Measurements from ENCODE around the gene DCAF5.
"Not testable (repeated sequence)": the region's sequence is repeated elsewhere in the genome, so short reads cannot be mapped to it uniquely, and the experiment has no call there.

DCAF5 gene

DNA sequence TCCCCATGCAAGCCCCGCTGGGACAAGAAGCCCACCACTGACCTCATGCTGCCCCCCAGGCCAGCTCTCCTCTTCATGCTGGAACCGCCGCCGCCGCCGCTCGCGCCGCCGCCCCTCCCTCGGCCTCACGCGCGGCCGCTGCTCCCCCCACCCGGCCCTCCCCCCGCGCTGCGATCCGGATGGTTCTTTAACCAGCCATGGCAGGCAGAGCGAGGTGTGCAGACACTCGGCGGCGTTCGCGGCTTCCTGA, at the start of gene DCAF5:
Gene DCAF5 (minus strand): TSS at position 218 of the 250 bp plus-strand sequence. CDS start 141 bp downstream, at position 77.
- DNase-seq = no peak

GRCh38 chr14:69199786-69200185, 46.9 kb upstream of the DCAF5 start:
- no peak for DNase-seq

GRCh38 chr14:69193721-69194120, 40.8 kb upstream of the DCAF5 start:
- no peak for DNase-seq

GRCh38 chr14:69191340-69192111, 38.6 kb upstream of the DCAF5 start, which contains the start of gene EXD2:
Gene EXD2, plus strand, starts transcription at chr14:69191498. Its CDS starts 17,973 bp downstream, at chr14:69209471.
- peak; percentile 93 for DNase-seq

DNA sequence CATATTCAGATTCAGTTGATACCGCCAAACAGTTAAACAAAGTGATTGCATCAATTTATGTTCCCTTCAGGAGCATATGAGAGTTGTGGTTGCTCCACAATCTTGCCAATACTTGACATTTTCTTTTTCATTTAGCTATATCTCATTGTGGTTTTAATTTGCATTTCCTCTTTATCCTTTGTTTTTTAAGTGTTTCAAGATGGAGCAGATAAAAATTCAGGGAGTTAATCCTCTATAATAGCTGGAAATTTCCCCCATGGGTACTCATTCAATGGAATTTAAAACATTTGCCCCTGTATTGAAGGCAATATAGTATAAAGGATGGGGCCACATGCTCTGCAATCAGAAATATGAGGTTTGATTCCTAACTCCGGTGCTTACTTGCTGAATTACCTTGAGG, 37.3 kb upstream of the DCAF5 start:
- DNase-seq = no peak

GRCh38 chr14:69183735-69184134, 30.8 kb upstream of the DCAF5 start:
- DNase-seq = no peak

DNA sequence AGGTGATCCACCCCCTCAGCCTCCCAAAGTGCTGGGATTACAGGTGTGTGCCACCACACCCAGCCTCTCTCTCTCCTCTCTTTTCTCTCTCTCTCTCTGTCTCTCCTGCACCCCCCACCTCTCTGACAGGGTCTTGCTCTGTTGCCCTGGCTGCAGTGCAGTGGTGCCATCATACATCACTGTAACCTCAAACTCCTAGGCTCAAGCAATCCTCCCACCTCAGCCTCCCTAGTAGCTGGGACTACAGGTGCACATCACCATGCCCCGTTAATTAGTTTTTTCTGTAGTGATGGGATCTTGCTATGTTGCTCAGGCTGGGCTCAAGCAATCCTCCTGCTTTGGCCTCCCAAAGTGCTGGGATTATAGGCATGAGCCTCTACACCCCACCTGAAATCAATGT, 29.7 kb upstream of the DCAF5 start:
- not testable (repeated sequence) for DNase-seq

DNA sequence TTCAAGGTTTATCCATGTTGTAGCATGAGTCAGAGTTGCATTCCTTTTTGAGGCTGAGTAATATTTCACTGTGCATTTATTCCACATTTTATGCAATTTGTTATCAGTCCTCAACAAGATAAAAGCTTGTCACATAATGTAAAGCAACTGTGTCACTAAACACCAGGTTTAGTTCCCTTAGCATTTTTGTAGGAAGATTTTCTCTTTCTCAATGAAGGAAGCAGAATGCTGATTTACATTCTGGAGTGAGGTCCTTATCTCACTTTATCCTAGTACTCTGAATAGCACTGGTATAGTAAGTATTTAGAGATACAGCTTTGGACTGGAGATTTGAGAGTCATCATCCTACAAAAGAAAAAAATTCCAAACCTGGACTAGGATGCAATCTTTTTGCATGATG, 28.6 kb upstream of the DCAF5 start:
- no peak for DNase-seq

DNA sequence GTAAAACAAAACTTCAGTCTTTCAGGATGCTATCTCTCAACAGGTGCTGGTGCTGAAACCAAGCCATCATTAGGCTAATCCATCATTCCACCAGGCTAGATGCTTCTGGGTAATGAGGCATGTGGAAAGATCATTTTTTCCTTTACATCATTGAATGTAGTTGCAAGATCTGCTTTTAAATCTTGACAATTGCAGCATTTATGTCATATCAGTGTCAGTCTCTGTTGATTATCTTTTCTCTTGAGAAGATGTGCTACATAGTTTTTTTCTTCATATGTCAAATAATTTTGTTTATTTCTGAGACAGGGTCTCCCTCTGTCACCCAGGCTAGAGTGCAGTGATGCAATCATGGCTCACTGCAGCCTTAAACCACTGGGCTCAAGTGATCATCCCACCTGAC, 22.2 kb upstream of the DCAF5 start:
- no peak for DNase-seq

- no peak for DNase-seq
Observed at GRCh38 chr14:69171569-69171968, 18.6 kb upstream of the DCAF5 start.

- DNase-seq = no peak
Observed at GRCh38 chr14:69170839-69171238, 17.9 kb upstream of the DCAF5 start.

DNA sequence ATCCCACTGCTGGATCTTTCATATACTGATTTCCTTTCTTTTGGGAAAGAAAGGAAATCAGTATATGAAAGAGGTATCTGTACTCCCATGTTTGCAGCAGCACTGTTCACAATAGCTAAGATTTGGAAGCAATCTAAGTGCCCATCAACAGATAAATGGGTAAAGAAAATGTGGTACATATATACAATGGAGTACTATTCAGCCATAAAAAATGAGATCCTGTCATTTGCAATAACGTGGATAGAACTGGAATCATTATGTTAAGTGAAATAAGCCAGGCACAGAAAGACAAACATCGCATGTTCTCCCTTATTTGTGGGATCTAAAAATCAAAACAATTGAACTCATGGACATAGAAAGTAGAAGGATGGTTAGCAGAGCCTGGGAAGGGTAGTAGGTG, 12.9 kb upstream of the DCAF5 start:
- DNase-seq = not testable (repeated sequence)

- no peak for DNase-seq
Observed at GRCh38 chr14:69161590-69161989, 8.7 kb upstream of the DCAF5 start.

DNA sequence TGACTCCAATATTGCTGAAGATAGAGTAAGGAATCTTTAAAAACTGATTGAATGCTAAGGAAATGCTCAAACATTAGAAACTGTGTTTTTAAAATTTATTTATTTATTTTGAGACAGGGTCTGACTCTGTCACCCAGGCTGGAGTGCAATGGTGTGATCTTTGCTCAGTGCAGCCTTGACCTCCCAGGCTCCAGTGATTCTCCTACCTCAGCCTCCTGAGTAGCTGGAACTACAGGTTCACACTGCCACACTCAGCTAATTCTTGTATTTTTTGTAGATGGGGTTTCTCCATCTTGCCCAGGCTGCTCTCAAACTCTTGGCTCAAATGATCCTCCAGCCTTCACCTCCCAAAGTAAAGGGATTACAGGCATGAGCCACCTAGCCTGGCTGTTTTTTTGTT, 3.3 kb upstream of the DCAF5 start:
- no peak for DNase-seq

GRCh38 chr14:69154779-69155178, 1.9 kb upstream of the DCAF5 start:
- DNase-seq = no peak

DNA sequence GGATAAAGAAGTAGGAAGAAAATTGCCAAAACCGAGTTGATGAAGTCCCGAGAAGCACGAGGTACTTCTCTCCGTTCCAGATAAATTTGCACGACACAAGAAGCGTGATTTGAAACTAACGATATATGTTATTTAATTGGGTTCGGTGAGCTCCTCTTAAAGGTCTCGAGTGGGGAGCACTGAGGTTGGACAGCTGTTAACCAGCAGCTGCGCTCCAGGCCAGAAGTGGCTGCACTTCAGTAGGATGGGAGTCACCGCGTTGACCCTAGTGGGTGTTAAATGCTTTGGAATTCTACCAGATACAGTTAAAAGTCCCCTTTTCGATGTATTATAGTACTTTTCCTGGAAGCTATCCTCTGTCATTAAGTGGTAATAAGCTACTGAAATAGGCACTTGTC, 953 bp upstream of the DCAF5 start:
- no peak for DNase-seq

DNA sequence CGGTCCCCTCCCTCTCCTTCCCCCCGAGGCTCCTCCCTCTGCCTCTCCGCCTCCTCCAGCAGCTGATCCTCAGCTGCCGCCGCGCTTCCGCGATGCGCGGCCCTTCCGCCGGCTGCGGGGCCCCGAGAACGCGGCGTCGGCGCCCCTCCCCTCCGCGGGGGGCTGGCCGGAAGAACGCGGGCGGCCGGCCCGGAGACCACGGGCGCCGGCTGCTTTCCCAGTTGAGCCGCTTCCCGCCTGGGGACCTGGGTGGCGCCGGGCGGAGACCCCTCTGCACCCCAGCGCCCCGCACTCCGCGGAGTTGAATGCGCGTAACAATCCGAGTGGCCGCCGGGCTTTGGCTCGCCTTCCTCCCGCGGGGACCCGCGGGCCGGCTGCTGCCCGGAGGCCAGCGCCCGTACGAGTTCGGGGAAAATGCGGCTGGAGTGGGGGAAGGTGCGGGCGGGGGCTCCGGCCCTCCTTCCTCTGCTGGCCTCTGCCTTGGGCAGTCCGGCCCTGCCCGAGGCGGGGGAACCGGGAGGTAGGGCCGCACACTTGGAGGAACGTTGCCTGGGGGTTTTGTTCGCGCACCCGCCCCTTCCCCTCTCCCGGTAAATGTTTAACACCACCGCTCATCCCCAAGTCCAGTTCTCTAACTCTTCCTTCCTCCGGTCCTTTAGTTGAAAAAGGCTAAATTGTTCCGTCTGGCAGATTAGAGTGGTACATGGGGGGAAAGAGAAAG, 393 bp upstream of the DCAF5 start:
- peak; percentile 92 for DNase-seq

GRCh38 chr14:69152181-69152901, 578 bp downstream of the DCAF5 start:
- peak; percentile 29 for DNase-seq

DNA sequence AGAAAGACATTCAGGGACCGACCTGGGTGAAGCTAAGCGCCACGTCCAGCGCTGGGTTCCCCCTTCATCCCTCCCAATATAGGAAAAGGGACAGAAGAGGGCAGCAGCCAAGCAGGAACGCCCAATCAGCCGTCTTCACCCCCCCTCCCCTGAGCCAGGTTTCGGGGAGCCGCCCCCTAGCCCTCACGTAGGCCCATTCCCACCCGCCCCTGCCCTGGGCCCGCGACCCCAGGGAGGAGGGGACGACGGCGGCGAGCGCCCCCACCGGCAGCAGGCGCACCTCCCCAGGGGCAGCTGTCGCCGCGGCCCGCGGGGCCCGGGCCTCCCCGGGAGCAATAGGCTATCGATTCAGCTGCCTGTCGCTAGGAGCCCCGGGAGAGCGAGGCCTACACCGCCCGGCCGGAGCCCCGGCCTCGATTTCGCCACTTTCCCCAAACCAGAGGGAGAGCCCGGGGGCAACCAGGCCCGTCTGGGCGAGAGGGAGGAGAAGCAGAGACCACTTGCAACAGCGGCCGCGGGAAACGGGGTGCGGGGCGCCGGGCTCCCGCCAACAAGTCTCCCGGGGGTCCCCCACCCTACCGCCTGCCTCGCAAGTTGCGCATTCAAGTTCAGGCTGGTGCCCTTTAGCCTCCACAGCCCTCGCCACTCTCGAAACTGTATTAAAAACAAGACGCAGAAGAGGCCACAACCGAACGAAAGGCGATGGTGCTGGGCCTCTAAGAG, 1.3 kb downstream of the DCAF5 start:
- peak; percentile 73 for DNase-seq

DNA sequence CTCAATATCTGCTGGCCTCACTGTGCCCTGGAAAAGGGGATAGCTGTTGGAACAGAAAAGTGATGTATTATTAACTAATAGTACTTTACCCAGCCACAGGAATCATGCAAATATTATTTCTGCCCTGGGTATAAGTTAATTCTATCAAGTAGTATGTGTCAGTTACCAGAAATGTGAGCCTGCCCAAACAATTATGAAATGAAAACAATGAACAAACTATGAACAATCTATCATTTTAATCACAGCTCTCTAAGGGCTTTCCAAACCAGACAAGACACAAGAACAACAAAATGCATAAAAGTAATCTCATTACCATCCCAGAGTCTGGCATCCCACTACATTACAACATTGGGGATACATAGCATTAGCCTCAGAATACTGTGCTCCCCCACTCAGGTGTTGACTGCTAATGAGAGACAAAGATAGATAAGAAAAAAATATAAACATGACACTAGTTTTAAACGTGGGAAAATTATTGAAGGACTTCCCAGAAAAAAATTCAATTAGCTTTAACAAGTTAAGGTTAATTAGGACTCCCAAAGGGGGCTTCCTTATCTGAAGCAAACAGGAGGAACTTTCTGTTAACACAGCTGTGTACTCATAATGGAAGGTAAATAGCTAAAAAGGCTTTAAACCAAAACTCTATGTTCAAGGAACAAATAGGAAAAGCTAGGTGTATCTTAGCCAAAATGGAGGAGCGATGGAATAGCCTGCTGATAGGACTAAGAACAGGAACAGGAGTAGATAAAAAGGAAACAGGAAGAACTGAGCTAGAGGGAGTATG, 3.3 kb downstream of the DCAF5 start:
- no peak for DNase-seq

DNA sequence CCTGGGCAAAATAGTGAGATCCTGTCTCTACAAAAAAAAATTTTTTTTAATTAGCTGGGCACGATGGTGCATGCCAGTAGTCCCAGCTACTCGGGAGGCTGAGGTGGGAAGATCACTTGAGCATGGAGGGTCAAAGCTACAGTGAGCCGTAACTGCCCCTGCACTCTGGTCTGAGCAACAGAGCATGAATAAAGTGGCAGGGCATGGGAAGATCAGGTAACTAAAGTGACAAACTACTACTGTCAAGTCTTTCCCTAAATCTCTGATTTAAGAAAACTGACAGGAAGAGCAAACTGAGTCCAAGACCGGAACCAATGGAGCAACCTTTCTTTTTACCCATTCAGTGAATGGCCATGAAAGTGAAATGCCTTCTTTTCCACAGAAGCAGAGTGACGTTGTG, 10.8 kb downstream of the DCAF5 start:
- no peak for DNase-seq

- DNase-seq = no peak
Observed at GRCh38 chr14:69141550-69141949, 11.4 kb downstream of the DCAF5 start.

All from RPMI8226 (cell line).